ENCODE data around the gene CPSF4. TPM values are rescaled to one million over a fixed set of nuclear protein-coding genes. Genes with fewer than 3 reads are reported as not detected.

The CPSF4 gene
- total RNA-seq, 1 donor, result 23.3 TPM

GRCh38 chr7:99418260-99418659 lies 20.5 kb upstream of the CPSF4 start:
- TF ChIP-seq CTCF (IDR thresholded peaks at IDR 0.05; ENCODE audit: insufficient read depth, low read length), result no peak
- DNase-seq (ENCODE audit: low read depth), result no peak
- no peak overlapping the region for H3K4me3 ChIP-seq (ENCODE audit: low read depth, low read length)

GRCh38 chr7:99419323-99420021 lies 19.3 kb upstream of the CPSF4 start:
- H3K4me3 ChIP-seq (ENCODE audit: low read depth, low read length), result no peak overlapping the region
- TF ChIP-seq CTCF (IDR thresholded peaks at IDR 0.05; ENCODE audit: insufficient read depth, low read length), result no peak
- DNase-seq (ENCODE audit: low read depth), result no peak

- no peak for DNase-seq (ENCODE audit: low read depth)
- no peak overlapping the region for H3K4me3 ChIP-seq (ENCODE audit: low read depth, low read length)
Observed at GRCh38 chr7:99420213-99420612, 18.5 kb upstream of the CPSF4 start.

GRCh38 chr7:99420986-99421385 lies 17.8 kb upstream of the CPSF4 start:
- DNase-seq (ENCODE audit: low read depth), result no peak
- no peak for TF ChIP-seq CTCF (IDR thresholded peaks at IDR 0.05; ENCODE audit: insufficient read depth, low read length)
- H3K4me3 ChIP-seq (ENCODE audit: low read depth, low read length), result no peak overlapping the region

More at GRCh38 chr7:99420213-99420612, 18.5 kb upstream of the CPSF4 start:
- TF ChIP-seq CTCF (IDR thresholded peaks at IDR 0.05; ENCODE audit: insufficient read depth, low read length), result no peak

GRCh38 chr7:99422186-99422585 lies 16.6 kb upstream of the CPSF4 start:
- no peak for TF ChIP-seq CTCF (IDR thresholded peaks at IDR 0.05; ENCODE audit: insufficient read depth, low read length)
- no peak overlapping the region for H3K4me3 ChIP-seq (ENCODE audit: low read depth, low read length)
- DNase-seq (ENCODE audit: low read depth), result no peak

GRCh38 chr7:99422625-99423024 lies 16.1 kb upstream of the CPSF4 start:
- TF ChIP-seq CTCF (IDR thresholded peaks at IDR 0.05; ENCODE audit: insufficient read depth, low read length), result no peak

More at GRCh38 chr7:99422625-99423024, 16.1 kb upstream of the CPSF4 start:
- no peak overlapping the region for H3K4me3 ChIP-seq (ENCODE audit: low read depth, low read length)
- no peak for DNase-seq (ENCODE audit: low read depth)
